Karpas-422 (cell line): ENCODE results near the gene CENPP. TPM values are rescaled to one million over a fixed set of nuclear protein-coding genes. Genes with fewer than 3 reads are reported as not detected.

Experiments
- DNase-seq: peaks from one replicate; pipeline ENCODE4 v3.0.0-alpha.2; 2015
- H2AFZ ChIP-seq: fragments of 200-600 bp; sonication (generic); 2 replicates; pipeline ENCODE4 v1.6.1; 2014; ENCODE audit warnings: antibody characterized with exemption, low read length, mixed read lengths
- H3K27ac ChIP-seq: fragments of 200-600 bp; sonication (generic); 2 replicates; pipeline ENCODE4 v1.5.1; 2014; ENCODE audit warnings: mild to moderate bottlenecking, low read length, moderate library complexity
- H3K27me3 ChIP-seq: fragments of 200-600 bp; sonication (generic); 2 replicates; pipeline ENCODE4 v1.6.1; 2014; ENCODE audit warnings: low read length, mixed read lengths
- H3K36me3 ChIP-seq: fragments of 200-600 bp; sonication (generic); 2 replicates; pipeline ENCODE4 v1.6.1; 2014; ENCODE audit warnings: low read length, mixed read lengths; ENCODE audit not compliant: insufficient read depth
- H3K4me1 ChIP-seq: fragments of 200-600 bp; sonication (generic); 2 replicates; pipeline ENCODE4 v1.6.1; 2014; ENCODE audit warnings: mild to moderate bottlenecking, low read length, mixed read lengths
- H3K4me2 ChIP-seq: fragments of 200-600 bp; sonication (generic); 2 replicates; pipeline ENCODE4 v1.6.1; 2014; ENCODE audit warnings: low read length, low read depth, mild to moderate bottlenecking; ENCODE audit not compliant: poor library complexity, severe bottlenecking
- H3K4me3 ChIP-seq: fragments of 200-600 bp; sonication (generic); 2 replicates; pipeline ENCODE4 v1.5.1; 2014; ENCODE audit warnings: mild to moderate bottlenecking, antibody characterized with exemption, low read length, mixed read lengths
- H3K79me2 ChIP-seq: fragments of 200-600 bp; sonication (generic); 2 replicates; pipeline ENCODE4 v1.6.1; 2014; ENCODE audit warnings: mild to moderate bottlenecking, low read length, mixed read lengths
- H3K9ac ChIP-seq: fragments of 200-600 bp; sonication (generic); 2 replicates; pipeline ENCODE4 v1.6.0; 2014; ENCODE audit warnings: low read length
- H3K9me2 ChIP-seq: fragments of 200-600 bp; sonication (generic), shearing (Covaris generic); replicated peaks from 2 replicates; pipeline ENCODE4 v1.6.0; 2014; ENCODE audit warnings: mild to moderate bottlenecking, low read length, moderate library complexity; ENCODE audit not compliant: insufficient read depth
- H3K9me3 ChIP-seq: fragments of 300-700, 200-600 bp; sonication (generic); 2 replicates; pipeline ENCODE4 v1.6.1; 2014; ENCODE audit warnings: low read length, mixed read lengths
- H4K20me1 ChIP-seq: fragments of 200-600 bp; sonication (generic); 2 replicates; pipeline ENCODE4 v1.6.1; 2014; ENCODE audit warnings: mild to moderate bottlenecking, antibody characterized with exemption, low read length, low read depth; ENCODE audit not compliant: insufficient read depth
- total RNA-seq: library from RNA; depleted of rRNA; stranded (reverse); fragments of >200 nt; shearing (Covaris generic); gene quantifications from 2 replicates; pipeline ENCODE4 v1.2.3, GENCODE V29; 2014; ENCODE audit warnings: low replicate concordance

CENPP gene
- total RNA-seq, 1 experiment from 2014 or later = 12.6 TPM

DNA sequence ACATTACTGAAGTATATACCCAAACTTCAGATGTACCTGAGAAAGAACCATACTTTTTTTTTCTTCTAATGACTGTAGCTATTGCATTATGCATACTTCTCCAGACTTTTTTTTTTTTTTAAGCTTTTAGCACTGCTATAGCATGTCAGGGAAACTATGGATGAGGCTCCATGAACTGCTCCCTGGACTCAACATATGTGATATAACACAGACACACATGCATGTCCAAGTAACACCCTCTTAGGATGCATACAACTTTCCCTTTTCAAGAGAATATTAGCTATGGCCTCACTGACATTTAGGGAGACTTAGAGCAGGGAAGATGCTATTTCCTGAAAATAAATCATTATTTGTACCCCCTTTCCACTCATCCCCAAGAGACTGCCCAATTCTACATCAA, 157.1 kb downstream of the CENPP start:
- Histone ChIP-seq H3K9ac (no peak overlapping the region), H3K4me2 (no peak overlapping the region), H3K27ac (no peak overlapping the region), H3K4me1 (peaks cover 6% of the 10 kb centered on the region; the same call in 1 of the 2 replicates), H3K9me3 (no peaks in the 10 kb centered on the region), H3K9me2 (no peaks in the 10 kb centered on the region), H2AFZ (no peak overlapping the region), H3K36me3 (no peaks in the 10 kb centered on the region), H3K4me3 (no peak overlapping the region), H4K20me1 (no peaks in the 10 kb centered on the region), H3K79me2 (peaks cover 7% of the 10 kb centered on the region; the same call in 1 of the 2 replicates), H3K27me3 (no peaks in the 10 kb centered on the region)
- no peak for DNase-seq

DNA sequence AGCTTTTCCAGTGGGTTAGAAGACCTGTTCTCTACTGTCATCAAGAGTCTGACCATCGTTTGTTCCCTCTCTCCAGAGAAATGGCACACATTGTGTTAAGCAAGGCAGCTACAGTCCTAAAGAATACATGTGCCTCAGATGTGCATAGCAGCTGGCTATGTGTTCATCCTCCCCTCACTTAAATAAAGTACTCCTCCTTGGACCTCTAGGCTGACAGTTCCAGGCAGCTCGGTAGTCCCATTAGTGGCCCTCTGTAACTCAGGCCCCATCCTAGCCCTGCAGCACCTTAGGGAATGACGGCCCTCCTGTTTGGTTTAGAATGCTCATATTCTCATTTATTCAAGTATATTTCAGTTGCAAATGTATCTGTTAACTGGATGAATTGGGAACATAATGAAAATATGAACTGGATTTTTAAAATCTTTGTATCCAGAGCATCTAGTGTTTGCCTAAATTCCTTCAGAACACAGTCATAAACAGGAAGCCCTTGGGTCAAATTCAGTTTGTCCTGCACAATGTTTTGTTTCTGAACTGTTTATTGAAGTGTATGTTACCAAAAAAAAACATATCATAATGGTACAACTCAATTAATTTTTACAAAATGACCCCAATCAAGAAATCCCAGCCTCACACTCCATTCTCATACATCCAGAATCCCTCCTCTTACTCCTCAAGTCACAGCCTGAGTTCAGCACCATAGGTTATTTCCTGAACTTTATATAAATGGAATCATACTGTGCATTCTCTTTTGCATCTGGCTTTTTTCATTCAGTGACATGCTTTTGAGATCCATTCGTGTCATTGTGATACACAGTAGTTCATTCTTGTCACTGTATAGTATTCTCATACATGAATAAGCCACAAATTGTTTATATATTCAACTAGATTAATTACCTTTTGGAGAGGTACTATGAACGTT, 158.1 kb downstream of the CENPP start:
- Histone ChIP-seq H3K4me3 (no peak overlapping the region), H4K20me1 (no peaks in the 10 kb centered on the region), H3K9ac (no peak overlapping the region), H3K79me2 (peaks cover 7% of the 10 kb centered on the region; the same call in 1 of the 2 replicates), H2AFZ (no peak overlapping the region), H3K9me3 (no peaks in the 10 kb centered on the region), H3K9me2 (no peaks in the 10 kb centered on the region), H3K4me1 (peaks cover 6% of the 10 kb centered on the region; the same call in 1 of the 2 replicates), H3K27me3 (no peaks in the 10 kb centered on the region), H3K4me2 (no peak overlapping the region), H3K27ac (no peak overlapping the region), H3K36me3 (no peaks in the 10 kb centered on the region)
- no peak for DNase-seq

DNA sequence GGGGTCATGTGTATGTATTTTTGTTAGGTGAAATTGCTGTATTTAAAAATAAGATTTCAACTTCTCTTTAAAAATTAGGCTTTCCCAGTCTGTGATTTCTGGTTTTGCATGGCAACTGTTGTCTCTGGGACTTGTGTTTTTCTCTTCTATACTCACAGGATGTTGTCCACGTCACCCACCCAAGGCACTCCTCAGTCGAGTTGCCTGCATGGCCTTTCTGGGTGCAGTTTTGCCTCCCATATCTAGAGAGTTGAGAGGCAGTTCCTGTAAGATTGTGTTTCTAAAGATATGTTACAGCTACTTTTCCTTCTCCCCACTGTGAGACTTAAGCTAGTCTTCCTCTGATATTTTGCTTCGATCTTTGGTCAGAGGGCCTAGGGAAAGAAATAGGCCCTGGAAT, 158.8 kb downstream of the CENPP start:
- no peak overlapping the region for H2AFZ ChIP-seq

DNA sequence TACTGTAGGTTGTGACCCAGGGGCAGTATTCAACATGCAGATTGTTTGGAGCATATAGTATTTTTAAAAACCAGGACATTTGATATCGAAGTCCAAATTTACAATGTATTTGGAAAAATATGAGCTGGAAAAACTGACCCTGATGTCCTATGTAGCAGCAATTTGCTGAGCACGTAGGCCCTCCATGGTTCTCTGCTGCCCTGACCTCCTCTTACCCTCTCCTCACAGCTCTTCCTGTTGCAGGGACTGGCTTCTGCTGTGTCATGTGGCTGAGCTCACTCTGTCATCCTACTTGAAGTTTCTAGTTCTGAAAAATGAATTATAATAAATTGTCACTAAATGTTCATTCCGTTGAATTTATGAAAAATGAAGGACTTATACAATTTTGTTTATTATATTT, 160.6 kb downstream of the CENPP start:
- Histone ChIP-seq H3K4me2 (no peak overlapping the region), H3K79me2 (0 out of 2 replicates have a peak, but pooled peaks cover 3% of the 10 kb centered on the region), H3K4me1 (peaks cover under 1% of the 10 kb centered on the region; the same call in 1 of the 2 replicates), H3K9me3 (no peaks in the 10 kb centered on the region), H2AFZ (no peak overlapping the region), H3K9ac (no peak overlapping the region), H3K36me3 (no peaks in the 10 kb centered on the region), H3K27me3 (no peaks in the 10 kb centered on the region), H3K9me2 (no peaks in the 10 kb centered on the region), H3K27ac (no peak overlapping the region), H3K4me3 (no peak overlapping the region), H4K20me1 (no peaks in the 10 kb centered on the region)
- DNase-seq = no peak

More for the DNA sequence above, 158.8 kb downstream of the CENPP start:
- Histone ChIP-seq H3K4me2 (no peak overlapping the region), H3K79me2 (0 out of 2 replicates have a peak, but pooled peaks cover 3% of the 10 kb centered on the region), H3K9me3 (no peaks in the 10 kb centered on the region), H4K20me1 (no peaks in the 10 kb centered on the region), H3K36me3 (no peaks in the 10 kb centered on the region), H3K27me3 (no peaks in the 10 kb centered on the region), H3K9me2 (no peaks in the 10 kb centered on the region), H3K9ac (no peak overlapping the region), H3K27ac (no peak overlapping the region), H3K4me3 (no peak overlapping the region), H3K4me1 (peaks cover 6% of the 10 kb centered on the region; the same call in 1 of the 2 replicates)
- no peak for DNase-seq

DNA sequence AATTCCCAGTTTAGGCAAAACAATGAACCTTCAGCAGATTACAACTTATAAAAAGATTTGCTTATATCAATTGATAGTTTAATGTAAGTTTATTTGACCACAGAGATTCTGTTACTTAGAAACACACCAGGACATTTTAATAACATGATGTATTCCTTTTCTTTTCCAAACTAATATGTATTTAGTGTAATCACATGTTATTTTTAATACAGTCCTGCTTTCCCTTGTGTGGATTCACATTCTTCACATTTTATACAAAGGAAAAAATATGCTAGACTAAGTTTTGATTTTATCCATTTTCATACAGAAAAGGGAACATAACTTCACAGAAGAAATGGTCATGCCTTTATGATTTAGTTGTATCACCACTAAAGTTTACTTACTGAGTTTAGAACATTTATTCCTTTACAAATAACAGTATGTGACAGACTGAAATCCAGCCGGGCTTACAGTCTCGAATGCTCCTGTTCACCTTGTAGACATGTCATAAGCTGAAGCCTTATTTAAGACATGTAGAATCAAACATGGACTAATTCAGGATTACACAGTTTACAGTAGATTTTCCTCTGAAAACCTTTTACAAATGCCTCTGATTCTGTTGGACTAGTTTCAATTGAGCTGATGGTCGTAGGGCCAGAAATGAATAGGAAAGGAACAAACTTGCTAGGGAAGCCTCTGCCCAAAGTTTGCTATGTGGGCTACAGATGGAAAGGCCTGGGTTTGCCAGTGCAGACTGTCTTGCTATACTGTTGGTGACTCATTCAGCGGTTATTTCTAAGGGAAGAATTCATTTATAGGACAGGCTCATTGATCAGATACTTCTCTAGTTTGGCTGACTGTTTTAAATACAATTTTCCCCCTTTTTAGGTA, 163.2 kb downstream of the CENPP start:
- Histone ChIP-seq H3K9ac (no peak overlapping the region), H2AFZ (no peak overlapping the region), H4K20me1 (no peaks in the 10 kb centered on the region), H3K9me3 (no peaks in the 10 kb centered on the region), H3K4me3 (no peak overlapping the region), H3K27ac (no peak overlapping the region), H3K36me3 (no peaks in the 10 kb centered on the region), H3K4me2 (no peak overlapping the region), H3K79me2 (no peaks in the 10 kb centered on the region), H3K9me2 (no peaks in the 10 kb centered on the region), H3K4me1 (no peaks in the 10 kb centered on the region), H3K27me3 (no peaks in the 10 kb centered on the region)
- no peak for DNase-seq

DNA sequence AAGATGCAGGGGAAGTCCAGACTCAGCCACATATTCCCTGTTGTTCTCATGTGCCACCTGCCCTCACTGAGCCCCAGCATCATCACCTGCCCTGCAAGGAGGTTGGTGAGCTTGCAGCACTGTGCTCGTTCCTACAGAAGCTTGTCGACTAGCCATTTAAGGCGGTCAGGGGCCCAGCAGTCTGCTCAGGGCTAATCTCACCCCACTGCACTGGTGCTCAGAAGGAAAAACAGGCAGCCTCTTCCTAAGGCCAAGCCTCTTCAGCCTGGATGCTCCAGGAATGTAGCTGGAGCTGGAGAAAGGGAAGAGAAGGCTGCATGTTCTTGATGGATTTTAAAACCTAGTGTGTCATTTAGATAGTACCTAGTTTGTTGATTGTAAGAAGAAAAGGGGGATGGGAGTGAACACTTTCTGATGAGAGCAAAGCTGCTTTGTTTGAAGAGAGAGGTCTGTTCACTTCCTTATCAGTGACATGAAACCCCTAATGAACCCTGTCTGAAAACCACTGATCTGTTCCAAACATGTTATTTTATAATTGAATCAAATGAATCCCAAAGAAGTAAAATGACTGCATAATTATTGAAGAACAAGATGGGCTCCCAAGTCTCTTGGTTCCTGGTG, 167.1 kb downstream of the CENPP start:
- no peak for DNase-seq
- no peak overlapping the region for H3K4me2 ChIP-seq
- H4K20me1 ChIP-seq = no peaks in the 10 kb centered on the region
- H3K9me2 ChIP-seq = no peaks in the 10 kb centered on the region
- no peak overlapping the region for H2AFZ ChIP-seq
- no peak overlapping the region for H3K4me3 ChIP-seq
- H3K79me2 ChIP-seq = no peaks in the 10 kb centered on the region
- no peak overlapping the region for H3K27ac ChIP-seq
- H3K9ac ChIP-seq = no peak overlapping the region
- H3K36me3 ChIP-seq = no peaks in the 10 kb centered on the region
- no peaks in the 10 kb centered on the region for H3K27me3 ChIP-seq
- H3K4me1 ChIP-seq = no peaks in the 10 kb centered on the region
- H3K9me3 ChIP-seq = no peaks in the 10 kb centered on the region

DNA sequence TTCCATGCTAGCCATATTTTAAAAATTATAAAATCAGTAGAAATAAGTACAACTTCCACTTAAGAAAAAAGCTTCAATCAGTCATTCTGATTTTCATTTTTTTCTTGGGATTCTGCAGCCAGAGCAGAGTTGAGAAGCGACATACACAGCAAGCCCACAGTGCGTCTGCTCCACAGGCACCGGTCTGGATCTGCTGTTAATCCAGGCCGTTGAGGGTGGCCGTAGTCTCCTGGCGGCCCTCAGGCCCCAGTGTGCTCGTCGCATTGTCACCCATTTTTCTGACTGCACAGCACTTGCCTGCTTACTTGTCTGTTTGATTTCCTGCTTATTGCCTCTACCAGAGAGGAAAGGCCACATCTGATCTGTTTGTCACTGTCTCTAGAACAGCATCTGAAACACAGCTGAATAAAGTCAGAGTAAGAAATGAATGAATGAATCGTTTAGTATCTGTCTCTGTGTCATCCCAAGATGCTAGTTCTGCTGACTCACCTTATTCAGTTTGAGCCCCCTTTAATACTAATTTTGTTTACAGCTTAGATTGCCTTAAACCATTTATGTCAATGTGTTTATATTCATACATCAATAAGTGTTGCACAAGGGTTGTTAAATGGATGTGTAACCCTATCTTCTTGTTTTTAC, 168.1 kb downstream of the CENPP start:
- no peak overlapping the region for H2AFZ ChIP-seq
- H3K4me3 ChIP-seq = no peak overlapping the region
- H3K9me3 ChIP-seq = no peaks in the 10 kb centered on the region
- H3K9me2 ChIP-seq = no peaks in the 10 kb centered on the region
- no peaks in the 10 kb centered on the region for H4K20me1 ChIP-seq
- H3K27ac ChIP-seq = no peak overlapping the region
- H3K4me1 ChIP-seq = no peaks in the 10 kb centered on the region
- no peak for DNase-seq
- no peak overlapping the region for H3K4me2 ChIP-seq
- no peaks in the 10 kb centered on the region for H3K27me3 ChIP-seq
- no peaks in the 10 kb centered on the region for H3K36me3 ChIP-seq
- no peak overlapping the region for H3K9ac ChIP-seq
- H3K79me2 ChIP-seq = no peaks in the 10 kb centered on the region
